Activated gamma-delta T cell treated with anti-CD3 and anti-CD28 coated beads, Interleukin-2, amount 50 U/mL, for 16 hours (primary cell): ENCODE measurements around the gene KRTAP5-7.

Experiments used
- DNase-seq: peaks from one replicate; pipeline ENCODE4 v3.0.0-alpha.2; 2020; ENCODE audit warnings: low read depth

KRTAP5-7 gene

DNA sequence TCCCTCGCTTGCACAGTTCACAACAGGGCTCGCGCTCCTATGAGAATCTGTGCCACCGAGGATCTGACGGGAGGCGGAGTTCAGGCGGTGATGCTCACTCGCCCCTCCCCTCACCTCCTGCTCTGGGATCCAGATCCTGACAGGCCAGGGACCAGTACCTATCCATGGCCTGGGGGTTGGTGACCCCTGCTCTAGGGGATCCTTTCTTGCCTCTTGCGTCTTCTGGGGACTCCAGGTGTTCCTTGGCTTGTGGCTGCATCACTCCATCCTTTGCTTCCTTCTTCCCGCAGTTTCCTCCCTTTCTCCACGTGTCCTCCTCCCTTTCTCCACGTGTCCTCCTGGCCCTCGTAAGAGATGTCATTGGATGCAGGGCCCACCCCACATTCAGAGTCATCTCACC is 30.6 kb upstream of the KRTAP5-7 start:
- no peak for DNase-seq

GRCh38 chr11:71498091-71498490 is 29.0 kb upstream of the KRTAP5-7 start:
- DNase-seq, result no peak

- no peak for DNase-seq
These were observed 27.9 kb upstream of the KRTAP5-7 start for GRCh38 chr11:71499125-71499524.

GRCh38 chr11:71499546-71499945 is 27.5 kb upstream of the KRTAP5-7 start:
- no peak for DNase-seq

DNA sequence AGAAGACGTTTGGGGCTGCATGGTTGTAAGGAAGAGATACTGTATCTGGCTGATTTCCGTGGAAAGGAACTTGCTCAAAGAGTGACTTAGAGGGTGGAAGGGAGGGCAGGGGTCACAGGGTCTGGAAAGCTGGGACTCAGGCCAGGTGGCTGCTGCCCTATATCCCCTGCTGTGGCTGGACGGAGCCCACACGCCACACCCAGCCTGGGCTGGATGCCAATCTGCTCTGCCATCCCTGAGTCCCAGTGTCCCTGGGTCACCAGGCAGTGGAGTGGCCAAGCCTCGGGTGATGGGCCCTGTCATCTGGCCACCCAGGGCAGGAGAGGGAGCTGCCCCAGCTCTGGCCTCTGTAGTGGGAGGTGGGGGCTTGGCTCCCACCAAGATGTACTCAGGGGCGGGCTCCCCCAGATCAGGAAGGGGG is 26.5 kb upstream of the KRTAP5-7 start:
- DNase-seq, result no peak

GRCh38 chr11:71501071-71501985 is 25.7 kb upstream of the KRTAP5-7 start:
- DNase-seq, result no peak

- DNase-seq, result no peak
These were observed 25.0 kb upstream of the KRTAP5-7 start for GRCh38 chr11:71502026-71502425.

GRCh38 chr11:71502871-71503435 is 24.1 kb upstream of the KRTAP5-7 start:
- no peak for DNase-seq

DNA sequence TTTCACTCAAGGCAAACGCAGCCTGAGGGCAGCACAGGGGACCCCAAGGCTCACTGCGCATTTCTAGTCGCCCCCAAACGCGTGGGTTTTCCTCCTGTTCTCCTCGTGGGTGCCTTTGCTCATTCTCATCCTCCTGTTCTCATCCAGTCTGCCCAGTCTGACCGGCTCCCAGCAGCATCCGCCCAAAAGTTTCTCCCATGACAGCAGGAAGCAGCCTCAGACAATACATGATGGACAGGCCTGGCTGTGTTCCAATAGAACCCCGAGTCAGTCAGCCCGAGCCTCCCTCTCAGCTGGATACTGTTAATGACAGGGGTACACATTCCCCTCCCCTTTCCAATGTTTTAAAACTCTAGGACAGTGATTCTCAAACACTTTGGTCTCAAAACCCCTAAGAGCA is 22.5 kb upstream of the KRTAP5-7 start:
- no peak for DNase-seq

DNA sequence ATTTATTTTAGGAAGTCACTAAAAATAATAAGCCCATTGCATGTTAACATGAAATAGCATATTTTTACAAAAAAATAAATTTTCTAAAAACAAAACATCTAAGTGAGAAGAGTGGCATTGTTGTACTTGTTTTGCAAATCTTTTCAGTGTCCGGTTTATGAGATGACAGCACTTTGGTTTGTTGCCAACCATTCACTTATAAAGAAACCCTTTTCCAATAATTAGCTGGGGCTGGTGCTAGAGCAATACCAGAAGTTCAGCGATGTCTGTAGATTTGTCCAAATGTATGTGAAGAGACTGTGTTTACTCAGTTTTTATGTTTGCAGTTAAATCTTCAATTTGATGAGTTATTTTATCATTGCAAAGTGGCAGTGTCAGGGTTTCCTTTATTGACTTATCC is 22.1 kb upstream of the KRTAP5-7 start:
- no peak for DNase-seq

GRCh38 chr11:71505781-71506180 is 21.3 kb upstream of the KRTAP5-7 start:
- DNase-seq, result no peak

DNA sequence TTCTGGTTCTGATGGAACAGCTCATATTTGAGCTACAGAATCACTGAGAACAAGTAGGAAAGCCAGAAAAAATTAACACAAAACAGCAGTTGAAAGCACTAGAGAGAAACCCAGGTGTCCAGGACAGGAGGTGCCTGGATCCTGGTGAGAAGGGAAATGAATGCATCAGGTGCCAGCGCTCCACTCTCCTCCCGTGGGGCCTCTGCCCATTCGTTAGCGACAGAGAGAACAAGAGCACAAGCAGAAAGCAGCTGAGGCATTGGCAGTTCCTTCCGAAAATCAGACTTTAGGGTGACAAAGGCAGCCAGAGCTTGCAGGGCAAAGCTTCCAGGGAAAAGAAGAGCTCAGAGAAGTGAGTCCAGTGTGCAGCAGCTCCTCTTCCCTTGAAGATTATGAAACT is 20.0 kb upstream of the KRTAP5-7 start:
- no peak for DNase-seq

GRCh38 chr11:71518506-71519471 is 8.3 kb upstream of the KRTAP5-7 start:
- no peak for DNase-seq

- no peak for DNase-seq
These were observed 7.5 kb upstream of the KRTAP5-7 start for GRCh38 chr11:71519546-71519945.

DNA sequence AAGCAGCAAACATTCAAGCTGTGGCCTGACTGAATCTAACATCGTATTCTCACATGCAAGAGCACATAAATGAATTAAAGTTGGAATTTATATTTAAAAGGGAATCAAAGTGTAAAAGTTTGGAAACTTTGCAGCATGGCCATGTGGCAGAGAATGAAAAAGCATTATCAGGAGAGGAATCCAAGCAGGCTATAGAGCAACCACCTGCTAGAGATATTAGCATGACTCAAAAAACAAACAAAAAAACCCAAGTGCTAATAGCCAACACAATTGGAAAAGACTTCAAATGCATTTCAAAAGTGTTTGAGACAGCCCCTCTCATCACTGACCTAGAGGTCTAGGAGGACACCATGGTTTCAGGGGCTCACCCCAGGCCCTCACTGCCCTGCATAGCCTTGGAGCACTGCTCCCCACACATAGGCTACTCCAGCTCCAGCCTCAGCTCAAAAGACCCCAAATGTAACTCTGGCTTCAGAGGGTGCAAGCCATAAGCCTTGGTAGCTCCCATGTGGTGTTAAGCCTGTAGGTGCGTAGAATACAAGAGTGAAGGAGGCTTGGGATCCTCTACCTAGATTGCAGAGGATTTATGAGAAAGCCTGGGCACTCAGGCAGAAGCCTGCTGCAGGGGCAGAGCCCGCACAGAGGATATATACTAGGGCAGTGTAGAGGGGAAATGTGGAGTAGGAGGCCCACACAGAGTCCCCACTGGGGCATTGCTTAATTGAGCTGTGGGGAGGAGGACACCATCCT is 1.7 kb upstream of the KRTAP5-7 start:
- DNase-seq, result no peak

DNA sequence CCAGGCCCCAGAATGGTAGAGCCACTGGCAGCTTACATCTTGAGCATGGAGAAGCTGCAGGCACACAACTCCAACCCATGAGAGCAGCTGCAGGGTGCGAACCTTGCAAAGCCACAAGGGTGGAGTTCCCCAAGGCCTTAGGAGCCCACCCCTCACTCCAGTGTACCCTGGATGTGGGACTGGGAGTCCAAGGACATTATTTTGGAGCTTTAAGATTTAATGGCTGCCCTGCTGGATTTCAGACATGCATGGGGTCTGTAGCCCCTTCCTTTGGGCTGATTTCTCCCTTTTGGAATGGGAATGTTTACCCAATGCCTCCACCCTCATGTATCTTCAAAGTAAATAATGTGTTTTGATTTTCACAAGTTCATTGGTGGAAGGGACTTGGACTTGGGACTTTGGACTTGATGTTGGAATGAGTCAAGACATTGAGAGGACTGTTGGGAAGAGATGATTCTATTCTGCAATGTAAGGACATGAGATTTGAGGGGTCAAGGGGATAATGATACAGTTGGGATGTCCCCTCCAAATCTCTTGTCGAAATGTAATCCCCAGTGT is 1.1 kb upstream of the KRTAP5-7 start:
- no peak for DNase-seq

- DNase-seq, result no peak
These were observed 626 bp downstream of the KRTAP5-7 start for GRCh38 chr11:71527576-71528210.

- no peak for DNase-seq
These were observed 3.5 kb downstream of the KRTAP5-7 start for GRCh38 chr11:71530602-71531001.

GRCh38 chr11:71532036-71532610 is 5.1 kb downstream of the KRTAP5-7 start:
- no peak for DNase-seq
